Measurements from ENCODE around the gene YLPM1. TPM values are rescaled to one million over a fixed set of nuclear protein-coding genes. Genes with fewer than 3 reads are reported as not detected.
A peak's percentile ranks its signal among the peaks of the same experiment; 100 is the strongest.

Gene YLPM1
- polyA plus RNA-seq, 10 donors, result 39.8 to 61.3 (median 54.1) TPM

- no peak for DNase-seq
These were observed 73.3 kb downstream of the YLPM1 start for GRCh38 chr14:74836251-74836960.

GRCh38 chr14:74838166-74838565 is 75.0 kb downstream of the YLPM1 start:
- DNase-seq, result no peak

GRCh38 chr14:74840603-74841030 is 77.5 kb downstream of the YLPM1 start:
- no peak for DNase-seq

GRCh38 chr14:74841230-74842207 is 78.4 kb downstream of the YLPM1 start:
- no peak for DNase-seq

- DNase-seq, result peak; percentile 46 to 67 (median 64)
These were observed 80.5 kb downstream of the YLPM1 start for GRCh38 chr14:74843653-74844052.

- DNase-seq, result peak; percentile 64 to 73 (median 67)
These were observed 83.1 kb downstream of the YLPM1 start for GRCh38 chr14:74846168-74846567.

- peak in 2 of 3 donors; percentile 45 to 47 for DNase-seq
These were observed 84.0 kb downstream of the YLPM1 start for GRCh38 chr14:74846968-74847665.

GRCh38 chr14:74848768-74849167 is 85.7 kb downstream of the YLPM1 start:
- no peak for DNase-seq

- peak; percentile 65 to 79 (median 74) for DNase-seq
These were observed 89.9 kb downstream of the YLPM1 start for GRCh38 chr14:74852922-74853530.

GRCh38 chr14:74853581-74853980 is 90.5 kb downstream of the YLPM1 start:
- DNase-seq, result no peak

- no peak for DNase-seq
These were observed 91.9 kb downstream of the YLPM1 start for GRCh38 chr14:74855021-74855420.

- DNase-seq, result no peak
These were observed 92.8 kb downstream of the YLPM1 start for GRCh38 chr14:74855945-74856344.

- DNase-seq, result no peak
These were observed 93.2 kb downstream of the YLPM1 start for GRCh38 chr14:74856366-74856765.

GRCh38 chr14:74858022-74858421 is 94.9 kb downstream of the YLPM1 start:
- no peak for DNase-seq

- DNase-seq, result no peak
These were observed 96.8 kb downstream of the YLPM1 start for GRCh38 chr14:74859757-74860552.

- DNase-seq, result peak; percentile 80 to 90 (median 87)
These were observed 98.0 kb downstream of the YLPM1 start for GRCh38 chr14:74860899-74861733.

GRCh38 chr14:74861734-74862090 is 98.6 kb downstream of the YLPM1 start:
- DNase-seq, result no peak

- no peak for DNase-seq
These were observed 100.2 kb downstream of the YLPM1 start for GRCh38 chr14:74863274-74863673.

- DNase-seq, result no peak
These were observed 101.1 kb downstream of the YLPM1 start for GRCh38 chr14:74864198-74864597.

GRCh38 chr14:74865156-74865555 is 102.0 kb downstream of the YLPM1 start:
- DNase-seq, result no peak
